HepG2 (cell line): ENCODE measurements around the gene RRBP1. TPM values are rescaled to one million over a fixed set of nuclear protein-coding genes. Genes with fewer than 3 reads are reported as not detected.

Experiments
- AKAP8 ChIP-seq: sonication (generic); formaldehyde crosslinking; IDR thresholded peaks from 2 replicates; pipeline ENCODE4 v1.5.1; 2020; ENCODE audit warnings: mild to moderate bottlenecking, missing genetic modification reagents
- ELF1 ChIP-seq: sonication (generic); formaldehyde crosslinking; IDR thresholded peaks from 2 replicates; pipeline ENCODE4 v1.4.0; 2020; ENCODE audit warnings: missing genetic modification reagents
- FOXK1 ChIP-seq: sonication (generic); formaldehyde crosslinking; IDR thresholded peaks from 2 replicates; pipeline ENCODE4 v1.4.0; 2020; ENCODE audit warnings: low read depth, missing genetic modification reagents, borderline replicate concordance
- HNF1B ChIP-seq: sonication (generic); formaldehyde crosslinking; IDR thresholded peaks from 2 replicates; pipeline ENCODE4 v1.5.1; 2020; ENCODE audit warnings: mild to moderate bottlenecking, moderate library complexity, missing genetic modification reagents
- IKZF4 ChIP-seq: sonication (generic); formaldehyde crosslinking; IDR thresholded peaks from 2 replicates; pipeline ENCODE4 v1.5.1; 2020; ENCODE audit warnings: borderline replicate concordance, mild to moderate bottlenecking, low read depth, missing genetic modification reagents; ENCODE audit errors: not compliant biosample characterization
- MAF1 ChIP-seq: sonication (generic); formaldehyde crosslinking; IDR thresholded peaks from 2 replicates; pipeline ENCODE4 v1.5.0; 2020; ENCODE audit warnings: missing genetic modification reagents, borderline replicate concordance
- MEF2D ChIP-seq: sonication (generic); formaldehyde crosslinking; IDR thresholded peaks from 2 replicates; pipeline ENCODE4 v1.5.1; 2020; ENCODE audit warnings: mild to moderate bottlenecking, missing genetic modification reagents
- NFE2L1 ChIP-seq: sonication (generic); formaldehyde crosslinking; IDR thresholded peaks from 2 replicates; pipeline ENCODE4 v1.4.0; 2020; ENCODE audit warnings: missing genetic modification reagents, mild to moderate bottlenecking, borderline replicate concordance
- SALL1 ChIP-seq: sonication (generic); formaldehyde crosslinking; IDR thresholded peaks from 2 replicates; pipeline ENCODE4 v1.8.0; 2022; ENCODE audit warnings: mild to moderate bottlenecking, missing genetic modification reagents
- SETDB1 ChIP-seq: sonication (generic); formaldehyde crosslinking; IDR thresholded peaks from 2 replicates; pipeline ENCODE4 v1.5.1; 2020; ENCODE audit warnings: missing genetic modification reagents, mild to moderate bottlenecking, borderline replicate concordance
- SRSF1 ChIP-seq: fragments of 200-400 bp; formaldehyde crosslinking; optimal IDR thresholded peaks from 2 replicates; pipeline ENCODE3; 2017; ENCODE audit warnings: mild to moderate bottlenecking, low read depth, low read length, moderate library complexity
- TCF12 ChIP-seq, 2 experiments: fragments of 450-650 bp in 1 of 2; sonication (generic) in 1 of 2; formaldehyde crosslinking in 1 of 2; IDR thresholded peaks; 2 replicates each; pipeline versions ENCODE4 v1.6.1 to v1.8.0; 2017 to 2022; ENCODE audit warnings: antibody characterized with exemption in 1 of 2, mild to moderate bottlenecking in 1 of 2, missing genetic modification reagents in 1 of 2, moderate library complexity in 1 of 2
- ZNF143 ChIP-seq: sonication (generic); formaldehyde crosslinking; IDR thresholded peaks from 2 replicates; pipeline ENCODE4 v1.4.0; 2020; ENCODE audit warnings: missing genetic modification reagents
- ZNF34 ChIP-seq: sonication (generic); formaldehyde crosslinking; IDR thresholded peaks from 2 replicates; pipeline ENCODE4 v1.4.0; 2020; ENCODE audit warnings: mild to moderate bottlenecking, missing genetic modification reagents, borderline replicate concordance
- ZNF451 ChIP-seq: sonication (generic); formaldehyde crosslinking; IDR thresholded peaks from 2 replicates; pipeline ENCODE4 v1.5.0; 2020; ENCODE audit warnings: mild to moderate bottlenecking, missing genetic modification reagents
- ZNF546 ChIP-seq: sonication (generic); formaldehyde crosslinking; conservative IDR thresholded peaks from 2 replicates; pipeline ENCODE4 v1.8.1; 2023; ENCODE audit warnings: mild to moderate bottlenecking, missing genetic modification reagents
- ZNF589 ChIP-seq: sonication (generic); formaldehyde crosslinking; conservative IDR thresholded peaks from 2 replicates; pipeline ENCODE4 v1.8.0; 2022; ENCODE audit warnings: mild to moderate bottlenecking, moderate library complexity, missing genetic modification reagents
- ZNF652 ChIP-seq: IDR thresholded peaks from 2 replicates; pipeline ENCODE4 v1.6.1; 2016; ENCODE audit warnings: low read depth, borderline replicate concordance
- ZNF670 ChIP-seq: sonication (generic); formaldehyde crosslinking; IDR thresholded peaks from 2 replicates; pipeline ENCODE4 v1.8.0; 2022; ENCODE audit warnings: mild to moderate bottlenecking, missing genetic modification reagents, borderline replicate concordance
- ZNF768 ChIP-seq: sonication (generic); formaldehyde crosslinking; IDR thresholded peaks from 2 replicates; pipeline ENCODE4 v1.4.0; 2020; ENCODE audit warnings: missing genetic modification reagents
- ZSCAN31 ChIP-seq: sonication (generic); formaldehyde crosslinking; IDR thresholded peaks from 2 replicates; pipeline ENCODE4 v1.5.0; 2020; ENCODE audit warnings: low read depth, mild to moderate bottlenecking, missing genetic modification reagents
- polyA plus RNA-seq, 8 experiments: library from polyadenylated mRNA; depleted of rRNA in 3 of 8; stranded (reverse) in 7 of 8; unstranded in 1 of 8; fragments of >200 nt; fragmentation: Illumina TruSeq in 4 of 8; extraction: Trizol in 4 of 8; gene quantifications; 2 replicates each; pipeline versions ENCODE4 v1.2.1 to v1.2.3, GENCODE V29; 2011 to 2016; ENCODE audit warnings: low read depth in 4 of 8, missing spikeins in 1 of 8, mixed read lengths in 1 of 8; ENCODE audit not compliant: insufficient read depth in 1 of 8
- total RNA-seq, 5 experiments: library from RNA; depleted of rRNA; stranded (reverse); fragments of >200 nt; fragmentation: Illumina TruSeq; extraction: Trizol; gene quantifications; 2 replicates each; pipeline ENCODE4 v1.2.3, GENCODE V29; 2016; ENCODE audit warnings: low read depth in 1 of 5
- TF ChIP-seq, protein P1 (sequence below): IDR thresholded peaks from 2 replicates; pipeline ENCODE4 v1.6.1; 2012; ENCODE audit warnings: low read depth, low read length, improper control_type of control experiment
- TF ChIP-seq, protein P2 (sequence below): sonication (generic); formaldehyde crosslinking; IDR thresholded peaks from 2 replicates; pipeline ENCODE4 v1.4.0; 2020; ENCODE audit warnings: missing genetic modification reagents

Gene RRBP1
- total and polyA plus RNA-seq, 2 of the 13 experiments (the other 11 are each of a cell fraction or from before 2014, with no cell fraction given): 150 to 222 TPM

- TF ChIP-seq ZNF143 (CRISPR knock-in tag): 0 out of 2 replicates have a peak, but pooled peaks have one; percentile 38
- no peak for TF ChIP-seq ZNF546 (CRISPR knock-in tag)
- TF ChIP-seq IKZF4 (CRISPR knock-in tag): no peak
- no peak for TF ChIP-seq ZSCAN31 (CRISPR knock-in tag)
- TF ChIP-seq SALL1 (CRISPR knock-in tag): no peak
- TF ChIP-seq, protein P1, sequence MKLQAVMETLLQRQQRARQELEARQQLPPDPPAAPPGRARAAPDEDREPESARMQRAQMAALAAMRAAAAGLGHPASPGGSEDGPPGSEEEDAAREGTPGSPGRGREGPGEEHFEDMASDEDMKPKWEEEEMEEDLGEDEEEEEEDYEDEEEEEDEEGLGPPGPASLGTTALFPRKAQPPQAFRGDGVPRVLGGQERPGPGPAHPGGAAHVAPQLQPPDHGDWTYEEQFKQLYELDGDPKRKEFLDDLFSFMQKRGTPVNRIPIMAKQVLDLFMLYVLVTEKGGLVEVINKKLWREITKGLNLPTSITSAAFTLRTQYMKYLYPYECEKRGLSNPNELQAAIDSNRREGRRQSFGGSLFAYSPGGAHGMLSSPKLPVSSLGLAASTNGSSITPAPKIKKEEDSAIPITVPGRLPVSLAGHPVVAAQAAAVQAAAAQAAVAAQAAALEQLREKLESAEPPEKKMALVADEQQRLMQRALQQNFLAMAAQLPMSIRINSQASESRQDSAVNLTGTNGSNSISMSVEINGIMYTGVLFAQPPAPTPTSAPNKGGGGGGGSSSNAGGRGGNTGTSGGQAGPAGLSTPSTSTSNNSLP: no peak
- TF ChIP-seq ZNF768 (CRISPR knock-in tag): no peak
- no peak for TF ChIP-seq ZNF34 (CRISPR knock-in tag)
- TF ChIP-seq MAF1 (CRISPR knock-in tag): no peak
- no peak for TF ChIP-seq ZNF589 (CRISPR knock-in tag)
- no peak for TF ChIP-seq SETDB1 (CRISPR knock-in tag)
- no peak for TF ChIP-seq TCF12 (IDR thresholded peaks at IDR 0.05)
- no peak for TF ChIP-seq TCF12 (CRISPR knock-in tag; IDR thresholded peaks at IDR 0.05)
- TF ChIP-seq MEF2D (CRISPR knock-in tag): no peak
- 0 out of 2 replicates have a peak, but pooled peaks have one; percentile 74 for TF ChIP-seq ZNF451 (CRISPR knock-in tag)
- TF ChIP-seq, protein P2, sequence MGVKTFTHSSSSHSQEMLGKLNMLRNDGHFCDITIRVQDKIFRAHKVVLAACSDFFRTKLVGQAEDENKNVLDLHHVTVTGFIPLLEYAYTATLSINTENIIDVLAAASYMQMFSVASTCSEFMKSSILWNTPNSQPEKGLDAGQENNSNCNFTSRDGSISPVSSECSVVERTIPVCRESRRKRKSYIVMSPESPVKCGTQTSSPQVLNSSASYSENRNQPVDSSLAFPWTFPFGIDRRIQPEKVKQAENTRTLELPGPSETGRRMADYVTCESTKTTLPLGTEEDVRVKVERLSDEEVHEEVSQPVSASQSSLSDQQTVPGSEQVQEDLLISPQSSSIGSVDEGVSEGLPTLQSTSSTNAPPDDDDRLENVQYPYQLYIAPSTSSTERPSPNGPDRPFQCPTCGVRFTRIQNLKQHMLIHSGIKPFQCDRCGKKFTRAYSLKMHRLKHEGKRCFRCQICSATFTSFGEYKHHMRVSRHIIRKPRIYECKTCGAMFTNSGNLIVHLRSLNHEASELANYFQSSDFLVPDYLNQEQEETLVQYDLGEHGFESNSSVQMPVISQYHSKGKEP (CRISPR knock-in tag): no peak
- 0 out of 2 replicates have a peak, but pooled peaks have one; percentile 33 for TF ChIP-seq ZNF670
- no peak for TF ChIP-seq FOXK1 (CRISPR knock-in tag)
- TF ChIP-seq AKAP8: no peak; the same call in 1 of the 2 replicates
- peak; percentile 46 for TF ChIP-seq SRSF1
- no peak for TF ChIP-seq NFE2L1 (CRISPR knock-in tag)
- no peak for TF ChIP-seq ZNF652 (CRISPR knock-in tag)
- 0 out of 2 replicates have a peak, but pooled peaks have one; percentile 5 for TF ChIP-seq HNF1B
- no peak for TF ChIP-seq ELF1 (CRISPR knock-in tag)
Observed at GRCh38 chr20:17612287-17612991, 69.6 kb downstream of the RRBP1 start (continued).
